Pancreas (tissue), 10 donors: Measurements from ENCODE around the gene ZNF672. TPM values are rescaled to one million over a fixed set of nuclear protein-coding genes. Genes with fewer than 3 reads are reported as not detected.

Experiments used
- ATAC-seq, 4 donors: fragments of 200-7000 bp; cut with Tn5 transposase; one replicate each; pipeline versions ENCODE4 v1.8.0 to v1.9.1; 2020; ENCODE audit warnings: mild to moderate bottlenecking in 4 of 4, moderate library complexity in 4 of 4
- DNase-seq, 6 donors: peaks; one replicate each; pipeline ENCODE4 v3.0.0-alpha.2; 2020
- FAIRE-seq: peaks from 2 replicates; lab custom pipeline; 2012; peaks lifted over from hg19 to GRCh38; lab: Jason Lieb, UNC
- H3K27ac ChIP-seq, 4 donors: fragments of 200-600 bp; sonication (generic); 1 replicate in 3 of 4; 2 replicates in 1 of 4; pipeline versions ENCODE4 v1.5.0 to v1.8.0; 2020
- H3K27me3 ChIP-seq, 4 donors: fragments of 200-600 bp; one replicate each; pipeline ENCODE4 v1.8.0; 2021
- H3K36me3 ChIP-seq, 3 donors: fragments of 200-600 bp; sonication (generic) in 1 of 3; one replicate each; pipeline versions ENCODE4 v1.5.0 to v1.8.0; 2020 to 2021
- H3K4me1 ChIP-seq, 3 donors: fragments of 200-600 bp; one replicate each; pipeline ENCODE4 v1.8.0; 2021
- H3K4me3 ChIP-seq, 4 donors: fragments of 200-600 bp; sonication (generic) in 2 of 4; one replicate each; pipeline versions ENCODE4 v1.5.0 to v1.8.0; 2020 to 2021
- H3K9me3 ChIP-seq, 4 donors: fragments of 200-600 bp; one replicate each; pipeline ENCODE4 v1.8.0; 2021
- CTCF ChIP-seq, 4 donors: fragments of 200-600 bp; sonication (generic) in 3 of 4; IDR thresholded peaks; one replicate each; pipeline versions ENCODE4 v1.5.0 to v1.8.0; 2021; ENCODE audit warnings: antibody characterized with exemption in 4 of 4
- WGBS, 2 donors: extraction: QIAGEN DNeasy Blood & Tissue Kit; methylation state at CpG; one replicate each; pipeline ENCODE4 v1.1.7; 2013; 5-methylcytosine and 5-hydroxymethylcytosine counted together
- intact Hi-C, 3 donors: fragments of 100-400 bp; cut with DNase I; formaldehyde crosslinking; loops; one replicate each; pipeline versions ENCODE4 v1.11.1 to v1.14.2; 2022
- polyA plus RNA-seq, 2 donors: library from polyadenylated mRNA; stranded (reverse); fragments of 200-250 nt; gene quantifications; one replicate each; pipeline ENCODE4 v1.2.3, GENCODE V29; 2013
- total RNA-seq, 6 donors: library from RNA; stranded (reverse); fragmentation: NEBNext Ultra II Directional in 4 of 6; extraction: Animal tissue kit (Norgen Biotek cat#: 25700) in 4 of 6; gene quantifications; one replicate each; pipeline versions ENCODE4 v1.2.1 to v1.2.4, GENCODE V29; 2021 to 2023
- donor health status: healthy with polysubstance abuse.
- donor health status: DM: no; HTN: no; CAD: no; lungs with moderate emphysema.
- donor health status: DM: no; HTN: no; CAD: no.
- donor health status: control.
- donor health status: control.
- donor health status: Bipolar disorder and iron deficiency.
- donor health status: DM: yes; HTN: yes; CAD: no.
- donor health status: DM: no; HTN: no; CAD: no.
- donor health status: DM: no; HTN: no; CAD: no.
- donor health status: DM: yes; HTN: yes; CAD: no.

The ZNF672 gene
- total and polyA plus RNA-seq, 8 donors, result 9.7 to 22.6 (median 15.1) TPM

GRCh38 chr1:248823517-248824001 is 14.5 kb upstream of the ZNF672 start:
- Histone ChIP-seq H3K9me3 (no peaks in the 10 kb centered on the region), H3K4me3 (no peak overlapping the region), H3K27me3 (no peaks in the 10 kb centered on the region), H3K27ac (no peak overlapping the region), H3K4me1 (peaks cover 20 to 37% (median 24%) of the 10 kb centered on the region in 3 donors), H3K36me3 (no peaks in the 10 kb centered on the region)
- intact Hi-C loops, result no loop called here
- TF ChIP-seq CTCF (IDR thresholded peaks at IDR 0.05), result no peak
- ATAC-seq (no peak), FAIRE-seq (no peak), DNase-seq (peak in 1 of 6 donors; percentile 7)
- WGBS, 2 donors, result 80 to 82% methylated on average over 2 of the region's 2 CpGs

- H3K4me1 ChIP-seq, result peaks cover 20 to 37% (median 24%) of the 10 kb centered on the region in 3 donors
- ATAC-seq, result no peak
- no peaks in the 10 kb centered on the region for H3K36me3 ChIP-seq
- H3K27ac ChIP-seq, result no peak overlapping the region
- no peak for DNase-seq
- intact Hi-C loops, result no loop called here
- TF ChIP-seq CTCF (IDR thresholded peaks at IDR 0.05), result no peak
- no peaks in the 10 kb centered on the region for H3K27me3 ChIP-seq
- peak overlapping the region in 2 of 4 donors; percentile 60 to 79 for H3K4me3 ChIP-seq
- H3K9me3 ChIP-seq, result no peaks in the 10 kb centered on the region
- 90 to 100% methylated on average over 1 of the region's 1 CpG for WGBS, 2 donors
- no peak for FAIRE-seq
These were observed 13.7 kb upstream of the ZNF672 start for GRCh38 chr1:248824301-248824700.

- H3K4me1 ChIP-seq, result peaks cover 20 to 37% (median 24%) of the 10 kb centered on the region in 3 donors
- TF ChIP-seq CTCF (IDR thresholded peaks at IDR 0.05), result no peak
- H3K36me3 ChIP-seq, result no peaks in the 10 kb centered on the region
- DNase-seq (peak in 1 of 6 donors; percentile 11), FAIRE-seq (no peak), ATAC-seq (no peak)
- no peaks in the 10 kb centered on the region for H3K9me3 ChIP-seq
- no peak overlapping the region for H3K27ac ChIP-seq
- intact Hi-C loops, result no loop called here
- peak overlapping the region; percentile 41 to 79 (median 56) for H3K4me3 ChIP-seq
- 72 to 77% methylated on average over 3 of the region's 3 CpGs for WGBS, 2 donors
- no peaks in the 10 kb centered on the region for H3K27me3 ChIP-seq
These were observed 13.3 kb upstream of the ZNF672 start for GRCh38 chr1:248824701-248825100.

GRCh38 chr1:248825136-248825535 is 12.9 kb upstream of the ZNF672 start:
- Histone ChIP-seq H3K27ac (peak overlapping the region in 2 of 4 donors; percentile 96 to 98), H3K4me3 (peak overlapping the region; percentile 41 to 79 (median 56)), H3K4me1 (peaks cover 20 to 37% (median 24%) of the 10 kb centered on the region in 3 donors), H3K27me3 (no peaks in the 10 kb centered on the region), H3K9me3 (no peaks in the 10 kb centered on the region), H3K36me3 (no peaks in the 10 kb centered on the region)
- ATAC-seq (no peak), FAIRE-seq (no peak), DNase-seq (peak in 1 of 6 donors; percentile 33)
- intact Hi-C loops, result no loop called here
- TF ChIP-seq CTCF (IDR thresholded peaks at IDR 0.05), result no peak
- WGBS, 2 donors, result 23 to 30% methylated on average over 10 of the region's 10 CpGs

GRCh38 chr1:248825573-248825908 is 12.5 kb upstream of the ZNF672 start:
- FAIRE-seq (no peak), ATAC-seq (peak in 3 of 4 donors; percentile 1 to 4 (median 1)), DNase-seq (no peak)
- no peaks in the 10 kb centered on the region for H3K36me3 ChIP-seq
- peak overlapping the region; percentile 41 to 79 (median 56) for H3K4me3 ChIP-seq
- TF ChIP-seq CTCF (IDR thresholded peaks at IDR 0.05), result no peak
- no peaks in the 10 kb centered on the region for H3K27me3 ChIP-seq
- intact Hi-C loops, result no loop called here
- peaks cover 20 to 37% (median 24%) of the 10 kb centered on the region in 3 donors for H3K4me1 ChIP-seq
- H3K27ac ChIP-seq, result peak overlapping the region; percentile 91 to 98 (median 96)
- WGBS, 2 donors, result 0% methylated on average over 18 of the region's 18 CpGs
- H3K9me3 ChIP-seq, result no peaks in the 10 kb centered on the region
